HepG2 (cell line): ENCODE data around the gene IL17RC. TPM values are rescaled to one million over a fixed set of nuclear protein-coding genes. Genes with fewer than 3 reads are reported as not detected.

ENCODE experiments used
- ASH2L ChIP-seq: fragments of 300-600, 200-600 bp; sonication (generic); IDR thresholded peaks from 2 replicates; pipeline ENCODE4 v1.7.0; 2017; ENCODE audit warnings: low read depth, mild to moderate bottlenecking, moderate library complexity, mixed read lengths, low read length; ENCODE audit not compliant: insufficient read length
- BRCA1 ChIP-seq: sonication (generic); formaldehyde crosslinking; IDR thresholded peaks from 2 replicates; pipeline ENCODE4 v1.4.0; 2020; ENCODE audit warnings: missing genetic modification reagents
- HNRNPL ChIP-seq: fragments of 200-400 bp; formaldehyde crosslinking; IDR thresholded peaks from 2 replicates; pipeline ENCODE4 v1.6.1; 2017; ENCODE audit warnings: mild to moderate bottlenecking, low read depth, low read length
- NFE2L1 ChIP-seq: sonication (generic); formaldehyde crosslinking; IDR thresholded peaks from 2 replicates; pipeline ENCODE4 v1.4.0; 2020; ENCODE audit warnings: missing genetic modification reagents, mild to moderate bottlenecking, borderline replicate concordance
- NR1H2 ChIP-seq: sonication (generic); formaldehyde crosslinking; IDR thresholded peaks from 2 replicates; pipeline ENCODE4 v1.8.1; 2022; ENCODE audit warnings: low read depth, missing genetic modification reagents, borderline replicate concordance
- PCBP1 ChIP-seq: fragments of 200-400 bp; formaldehyde crosslinking; IDR thresholded peaks from 2 replicates; pipeline ENCODE4 v1.6.1; 2017; ENCODE audit warnings: mild to moderate bottlenecking, low read depth, low read length, borderline replicate concordance
- RELA ChIP-seq: sonication (generic); formaldehyde crosslinking; IDR thresholded peaks from 2 replicates; pipeline ENCODE4 v1.4.0; 2020; ENCODE audit warnings: missing genetic modification reagents
- SAP130 ChIP-seq: IDR thresholded peaks from 2 replicates; pipeline ENCODE4 v1.6.1; 2016; ENCODE audit warnings: low read depth
- SIX1 ChIP-seq: sonication (generic); formaldehyde crosslinking; IDR thresholded peaks from 2 replicates; pipeline ENCODE4 v1.4.0; 2020; ENCODE audit warnings: missing genetic modification reagents, borderline replicate concordance
- SP2 ChIP-seq: sonication (generic); formaldehyde crosslinking; IDR thresholded peaks from 2 replicates; pipeline ENCODE4 v1.5.1; 2020; ENCODE audit warnings: mild to moderate bottlenecking, missing genetic modification reagents
- SP5 ChIP-seq: IDR thresholded peaks from 2 replicates; pipeline ENCODE4 v1.6.1; 2016; ENCODE audit warnings: low read depth, borderline replicate concordance
- TEAD3 ChIP-seq: optimal IDR thresholded peaks from 2 replicates; pipeline ENCODE3; 2016; ENCODE audit warnings: borderline replicate concordance
- ZFP62 ChIP-seq: sonication (generic); formaldehyde crosslinking; IDR thresholded peaks from 2 replicates; pipeline ENCODE4 v1.4.0; 2020; ENCODE audit warnings: missing genetic modification reagents
- ZFX ChIP-seq: sonication (generic); formaldehyde crosslinking; IDR thresholded peaks from 2 replicates; pipeline ENCODE4 v1.4.0; 2020; ENCODE audit warnings: mild to moderate bottlenecking, low read depth, missing genetic modification reagents, moderate library complexity
- ZNF136 ChIP-seq: sonication (generic); formaldehyde crosslinking; IDR thresholded peaks from 2 replicates; pipeline ENCODE4 v1.8.1; 2022; ENCODE audit warnings: low read depth, mild to moderate bottlenecking, moderate library complexity, missing genetic modification reagents
- ZNF33B ChIP-seq: sonication (generic); formaldehyde crosslinking; IDR thresholded peaks from 2 replicates; pipeline ENCODE4 v1.5.1; 2020; ENCODE audit warnings: mild to moderate bottlenecking, missing genetic modification reagents
- ZNF496 ChIP-seq: sonication (generic); formaldehyde crosslinking; IDR thresholded peaks from 2 replicates; pipeline ENCODE4 v1.8.1; 2023; ENCODE audit warnings: mild to moderate bottlenecking, moderate library complexity, missing genetic modification reagents; ENCODE audit not compliant: insufficient replicate concordance
- ZNF557 ChIP-seq: sonication (generic); formaldehyde crosslinking; IDR thresholded peaks from 2 replicates; pipeline ENCODE4 v1.4.0; 2020; ENCODE audit warnings: missing genetic modification reagents
- ZNF605 ChIP-seq: sonication (generic); formaldehyde crosslinking; IDR thresholded peaks from 2 replicates; pipeline ENCODE4 v1.8.0; 2022; ENCODE audit warnings: mild to moderate bottlenecking, missing genetic modification reagents
- ZNF713 ChIP-seq: sonication (generic); formaldehyde crosslinking; IDR thresholded peaks from 2 replicates; pipeline ENCODE4 v1.4.0; 2020; ENCODE audit warnings: mild to moderate bottlenecking, missing genetic modification reagents
- ZNF775 ChIP-seq: sonication (generic); formaldehyde crosslinking; IDR thresholded peaks from 2 replicates; pipeline ENCODE4 v1.4.0; 2020; ENCODE audit warnings: missing genetic modification reagents, mild to moderate bottlenecking, moderate library complexity, borderline replicate concordance
- polyA plus RNA-seq, 8 experiments: library from polyadenylated mRNA; depleted of rRNA in 3 of 8; stranded (reverse) in 7 of 8; unstranded in 1 of 8; fragments of >200 nt; fragmentation: Illumina TruSeq in 4 of 8; extraction: Trizol in 4 of 8; gene quantifications; 2 replicates each; pipeline versions ENCODE4 v1.2.1 to v1.2.3, GENCODE V29; 2011 to 2016; ENCODE audit warnings: low read depth in 4 of 8, missing spikeins in 1 of 8, mixed read lengths in 1 of 8; ENCODE audit not compliant: insufficient read depth in 1 of 8
- total RNA-seq, 5 experiments: library from RNA; depleted of rRNA; stranded (reverse); fragments of >200 nt; fragmentation: Illumina TruSeq; extraction: Trizol; gene quantifications; 2 replicates each; pipeline ENCODE4 v1.2.3, GENCODE V29; 2016; ENCODE audit warnings: low read depth in 1 of 5
- TF ChIP-seq, protein P1 (sequence below): sonication (generic); formaldehyde crosslinking; IDR thresholded peaks from 2 replicates; pipeline ENCODE4 v1.4.0; 2020; ENCODE audit warnings: mild to moderate bottlenecking, low read depth, missing genetic modification reagents
- TF ChIP-seq, protein P2 (sequence below): sonication (generic); formaldehyde crosslinking; IDR thresholded peaks from 2 replicates; pipeline ENCODE4 v1.4.0; 2020; ENCODE audit warnings: missing genetic modification reagents, borderline replicate concordance
- TF ChIP-seq, protein P3 (sequence below), 2 experiments: sonication (generic) in 1 of 2; formaldehyde crosslinking in 1 of 2; IDR thresholded peaks; 2 replicates each; pipeline versions ENCODE4 v1.5.1 to v1.6.1; 2011 to 2020; ENCODE audit warnings: borderline replicate concordance in 1 of 2, low read depth in 1 of 2, low read length in 1 of 2, mild to moderate bottlenecking in 1 of 2, missing genetic modification reagents in 1 of 2, moderate library complexity in 1 of 2

Gene IL17RC
- total and polyA plus RNA-seq, 2 of the 13 experiments (the other 11 are each of a cell fraction or from before 2014, with no cell fraction given) = 20.7 to 24.0 TPM

DNA sequence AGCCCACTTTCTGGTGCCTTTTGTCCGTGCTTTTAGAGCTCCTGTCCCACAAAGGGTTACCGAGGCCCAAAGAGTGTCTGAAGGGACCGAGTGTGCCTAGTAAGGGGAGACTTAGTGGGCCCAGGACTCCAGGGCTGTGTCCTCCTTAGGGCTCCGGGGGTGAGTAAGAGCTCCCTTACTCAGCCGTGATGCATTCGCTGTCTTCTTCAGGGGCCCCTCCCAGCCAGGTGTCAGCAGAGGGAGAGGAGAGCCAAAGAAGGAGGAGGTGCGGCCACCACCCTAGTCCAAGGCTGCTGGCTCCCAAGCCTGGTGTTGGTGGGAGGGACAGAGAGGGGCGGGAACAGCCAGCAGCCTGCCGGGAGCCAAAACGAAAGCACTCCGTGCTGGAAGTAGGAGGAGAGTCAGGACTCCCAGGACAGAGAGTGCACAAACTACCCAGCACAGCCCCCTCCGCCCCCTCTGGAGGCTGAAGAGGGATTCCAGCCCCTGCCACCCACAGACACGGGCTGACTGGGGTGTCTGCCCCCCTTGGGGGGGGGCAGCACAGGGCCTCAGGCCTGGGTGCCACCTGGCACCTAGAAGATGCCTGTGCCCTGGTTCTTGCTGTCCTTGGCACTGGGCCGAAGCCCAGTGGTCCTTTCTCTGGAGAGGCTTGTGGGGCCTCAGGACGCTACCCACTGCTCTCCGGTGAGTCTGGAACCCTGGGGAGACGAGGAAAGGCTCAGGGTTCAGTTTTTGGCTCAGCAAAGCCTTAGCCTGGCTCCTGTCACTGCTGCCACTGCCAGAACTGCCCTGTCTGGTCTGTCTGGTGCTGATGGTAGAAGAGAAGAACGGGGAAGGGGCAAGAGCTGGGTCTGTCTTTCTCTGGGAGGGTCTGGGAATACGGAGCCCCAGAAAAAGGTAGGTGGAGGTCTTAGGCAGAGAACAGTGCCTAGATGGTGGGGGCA, at the start of gene IL17RC (continued):
- no peak for TF ChIP-seq TEAD3
- TF ChIP-seq ZNF605 (CRISPR knock-in tag) = no peak; the same call in 1 of the 2 replicates
- TF ChIP-seq ZNF33B (CRISPR knock-in tag) = no peak
- TF ChIP-seq SAP130 (CRISPR knock-in tag) = peak; percentile 85
- no peak for TF ChIP-seq ZNF136 (CRISPR knock-in tag)
- peak; percentile 40; the same call in 1 of the 2 replicates for TF ChIP-seq ZFX (CRISPR knock-in tag)
- TF ChIP-seq NFE2L1 (CRISPR knock-in tag) = no peak
- TF ChIP-seq SP2 = no peak
- TF ChIP-seq, protein P1, sequence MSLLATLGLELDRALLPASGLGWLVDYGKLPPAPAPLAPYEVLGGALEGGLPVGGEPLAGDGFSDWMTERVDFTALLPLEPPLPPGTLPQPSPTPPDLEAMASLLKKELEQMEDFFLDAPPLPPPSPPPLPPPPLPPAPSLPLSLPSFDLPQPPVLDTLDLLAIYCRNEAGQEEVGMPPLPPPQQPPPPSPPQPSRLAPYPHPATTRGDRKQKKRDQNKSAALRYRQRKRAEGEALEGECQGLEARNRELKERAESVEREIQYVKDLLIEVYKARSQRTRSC = no peak
- peak; percentile 79; the same call in 1 of the 2 replicates for TF ChIP-seq SP5 (CRISPR knock-in tag)
- TF ChIP-seq, protein P2, sequence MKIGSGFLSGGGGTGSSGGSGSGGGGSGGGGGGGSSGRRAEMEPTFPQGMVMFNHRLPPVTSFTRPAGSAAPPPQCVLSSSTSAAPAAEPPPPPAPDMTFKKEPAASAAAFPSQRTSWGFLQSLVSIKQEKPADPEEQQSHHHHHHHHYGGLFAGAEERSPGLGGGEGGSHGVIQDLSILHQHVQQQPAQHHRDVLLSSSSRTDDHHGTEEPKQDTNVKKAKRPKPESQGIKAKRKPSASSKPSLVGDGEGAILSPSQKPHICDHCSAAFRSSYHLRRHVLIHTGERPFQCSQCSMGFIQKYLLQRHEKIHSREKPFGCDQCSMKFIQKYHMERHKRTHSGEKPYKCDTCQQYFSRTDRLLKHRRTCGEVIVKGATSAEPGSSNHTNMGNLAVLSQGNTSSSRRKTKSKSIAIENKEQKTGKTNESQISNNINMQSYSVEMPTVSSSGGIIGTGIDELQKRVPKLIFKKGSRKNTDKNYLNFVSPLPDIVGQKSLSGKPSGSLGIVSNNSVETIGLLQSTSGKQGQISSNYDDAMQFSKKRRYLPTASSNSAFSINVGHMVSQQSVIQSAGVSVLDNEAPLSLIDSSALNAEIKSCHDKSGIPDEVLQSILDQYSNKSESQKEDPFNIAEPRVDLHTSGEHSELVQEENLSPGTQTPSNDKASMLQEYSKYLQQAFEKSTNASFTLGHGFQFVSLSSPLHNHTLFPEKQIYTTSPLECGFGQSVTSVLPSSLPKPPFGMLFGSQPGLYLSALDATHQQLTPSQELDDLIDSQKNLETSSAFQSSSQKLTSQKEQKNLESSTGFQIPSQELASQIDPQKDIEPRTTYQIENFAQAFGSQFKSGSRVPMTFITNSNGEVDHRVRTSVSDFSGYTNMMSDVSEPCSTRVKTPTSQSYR (CRISPR knock-in tag) = no peak
- peak; percentile 36 for TF ChIP-seq ASH2L
- no peak for TF ChIP-seq SIX1 (CRISPR knock-in tag)
- TF ChIP-seq ZNF496 (CRISPR knock-in tag) = no peak
- TF ChIP-seq PCBP1 = no peak
- no peak for TF ChIP-seq BRCA1 (CRISPR knock-in tag)
- TF ChIP-seq NR1H2 (CRISPR knock-in tag) = no peak
- no peak for TF ChIP-seq ZNF713 (CRISPR knock-in tag)
- TF ChIP-seq RELA = no peak
- no peak for TF ChIP-seq ZFP62 (CRISPR knock-in tag)
- peak; percentile 91 for TF ChIP-seq HNRNPL
- TF ChIP-seq, protein P3, sequence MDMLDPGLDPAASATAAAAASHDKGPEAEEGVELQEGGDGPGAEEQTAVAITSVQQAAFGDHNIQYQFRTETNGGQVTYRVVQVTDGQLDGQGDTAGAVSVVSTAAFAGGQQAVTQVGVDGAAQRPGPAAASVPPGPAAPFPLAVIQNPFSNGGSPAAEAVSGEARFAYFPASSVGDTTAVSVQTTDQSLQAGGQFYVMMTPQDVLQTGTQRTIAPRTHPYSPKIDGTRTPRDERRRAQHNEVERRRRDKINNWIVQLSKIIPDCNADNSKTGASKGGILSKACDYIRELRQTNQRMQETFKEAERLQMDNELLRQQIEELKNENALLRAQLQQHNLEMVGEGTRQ (IDR thresholded peaks at IDR 0.05; ENCODE audit: low read depth, low read length) = no peak
- TF ChIP-seq, protein P3 (CRISPR knock-in tag; IDR thresholded peaks at IDR 0.05; ENCODE audit: borderline replicate concordance) = no peak
- TF ChIP-seq ZNF775 (CRISPR knock-in tag) = no peak
- TF ChIP-seq ZNF557 = no peak
